GM18505 (cell line): Measurements from ENCODE around the gene MET.
"Not testable (repeated sequence)": the region's sequence is repeated elsewhere in the genome, so short reads cannot be mapped to it uniquely, and the experiment has no call there.

Experiments
- ATAC-seq: cut with Tn5 transposase; IDR thresholded peaks from one replicate; pipeline ENCODE4 v1.9.1; 2021; ENCODE audit not compliant: unreplicated experiment
- POLR2A ChIP-seq: IDR thresholded peaks from 4 replicates; pipeline ENCODE4 v1.6.1; 2011; ENCODE audit warnings: borderline replicate concordance; ENCODE audit not compliant: insufficient read depth, insufficient read length; ENCODE audit errors: extremely low read depth

MET gene

GRCh38 chr7:116806046-116806944 lies 134.3 kb downstream of the MET start:
- no peak for ATAC-seq
- TF ChIP-seq POLR2A = no peak

DNA sequence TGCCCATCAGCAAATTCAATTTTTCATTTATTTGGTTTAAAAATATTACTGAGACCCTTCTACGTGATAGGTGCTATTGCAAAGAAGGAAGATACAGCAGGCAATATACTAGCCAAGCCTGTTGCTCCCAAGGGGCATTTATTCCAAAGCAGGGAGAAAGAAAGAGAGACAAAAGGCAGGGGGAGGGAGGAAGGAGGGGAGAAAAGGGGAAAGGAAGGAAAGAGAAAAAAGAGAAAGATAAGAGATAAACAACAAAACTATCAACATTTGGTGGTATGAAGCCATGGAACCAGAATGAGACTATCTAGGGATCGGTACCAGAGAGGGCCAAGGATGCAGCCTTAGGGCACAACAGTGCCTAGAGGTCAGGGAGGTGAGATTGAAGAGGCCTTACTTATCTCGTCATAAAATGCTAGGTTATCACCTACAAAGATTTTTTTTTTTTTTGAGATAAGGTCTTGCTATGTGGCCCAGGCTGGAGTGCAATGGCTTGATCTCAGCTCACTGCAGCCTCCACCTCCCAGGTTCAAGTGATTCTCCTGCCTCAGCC lies 135.1 kb downstream of the MET start:
- no peak for ATAC-seq
- no peak for TF ChIP-seq POLR2A

GRCh38 chr7:116809636-116810266 lies 137.8 kb downstream of the MET start:
- TF ChIP-seq POLR2A = no peak
- peak; percentile 66 for ATAC-seq

DNA sequence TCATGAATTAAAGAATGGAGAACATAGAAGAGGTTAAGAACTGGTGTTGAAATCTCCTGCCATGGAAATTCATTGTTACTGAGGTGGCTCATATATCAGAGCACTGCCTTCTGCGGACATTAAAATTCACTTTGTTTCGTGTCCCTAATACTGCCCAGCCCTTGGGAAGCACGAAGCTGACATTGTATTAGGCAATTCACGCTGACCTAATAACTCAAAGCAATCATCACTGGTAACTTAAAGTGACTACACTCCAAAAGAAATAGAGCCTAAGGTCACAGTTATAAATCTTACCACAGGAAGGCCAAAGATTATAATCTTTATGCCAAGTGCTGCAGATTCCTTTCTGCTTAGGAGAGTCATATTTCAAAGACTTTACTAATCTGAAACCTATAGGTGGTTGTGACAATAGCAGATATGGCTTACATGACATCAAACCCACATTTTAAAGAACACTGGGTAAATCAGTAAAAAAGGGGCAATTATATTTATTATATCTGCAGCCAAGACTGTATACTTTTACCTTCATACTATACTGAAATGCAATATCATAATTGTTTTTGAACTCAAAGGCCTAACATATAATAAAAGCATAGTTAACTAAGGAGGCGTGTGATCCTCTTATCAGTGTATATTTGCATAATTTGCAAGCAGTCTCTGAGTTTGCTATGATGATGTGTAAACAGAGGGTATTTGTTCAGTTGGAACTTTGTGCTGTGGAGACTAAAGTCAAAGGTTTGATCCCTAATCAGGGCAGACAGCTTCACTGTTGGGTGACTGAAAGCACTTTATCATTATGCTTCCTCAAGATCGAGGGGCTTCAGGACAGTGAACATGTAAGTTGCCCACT lies 138.5 kb downstream of the MET start:
- TF ChIP-seq POLR2A = no peak
- ATAC-seq = no peak

- no peak for TF ChIP-seq POLR2A
- no peak for ATAC-seq
These were observed 139.8 kb downstream of the MET start for GRCh38 chr7:116811768-116812167.

DNA sequence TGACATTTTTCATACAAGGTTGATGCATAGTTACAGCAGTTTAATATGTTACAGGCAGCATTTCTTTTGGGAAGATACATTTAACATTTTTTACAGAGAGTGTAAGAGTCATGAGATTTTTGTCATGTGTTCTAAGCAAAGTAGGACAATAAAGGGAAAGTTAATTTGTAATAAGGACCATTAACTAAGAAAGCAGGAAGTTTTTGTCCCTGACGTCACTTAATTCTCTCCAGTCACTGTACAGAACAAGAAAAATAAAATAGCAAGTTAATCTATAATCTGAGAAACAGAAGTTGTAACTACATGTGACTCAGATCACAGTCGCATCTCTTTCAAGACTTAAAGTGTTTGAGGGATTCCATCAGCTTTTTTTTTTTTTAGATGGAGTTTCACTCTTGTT lies 140.9 kb downstream of the MET start:
- no peak for TF ChIP-seq POLR2A
- no peak for ATAC-seq

- ATAC-seq = not testable (repeated sequence)
These were observed 141.4 kb downstream of the MET start for GRCh38 chr7:116813371-116813770.

DNA sequence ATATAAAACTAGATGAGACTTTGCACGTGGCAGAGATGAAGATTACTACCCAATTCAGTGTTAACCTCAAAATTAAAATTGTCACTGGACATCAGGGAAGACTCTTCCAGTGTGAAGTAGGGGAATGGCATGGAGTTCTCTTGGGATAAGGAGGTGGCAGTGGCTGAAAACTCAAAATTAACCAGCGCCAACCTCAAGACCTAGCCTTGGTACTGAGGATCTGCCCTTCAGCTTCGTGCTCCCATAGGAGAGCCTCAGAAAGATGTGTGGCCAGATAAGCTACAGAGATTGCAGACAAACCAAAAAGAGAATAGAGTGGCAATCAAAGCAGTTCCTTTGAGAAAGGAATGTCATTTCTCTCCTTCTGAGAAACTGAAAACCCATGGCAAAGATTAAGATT lies 143.0 kb downstream of the MET start:
- TF ChIP-seq POLR2A = no peak
- ATAC-seq = no peak

DNA sequence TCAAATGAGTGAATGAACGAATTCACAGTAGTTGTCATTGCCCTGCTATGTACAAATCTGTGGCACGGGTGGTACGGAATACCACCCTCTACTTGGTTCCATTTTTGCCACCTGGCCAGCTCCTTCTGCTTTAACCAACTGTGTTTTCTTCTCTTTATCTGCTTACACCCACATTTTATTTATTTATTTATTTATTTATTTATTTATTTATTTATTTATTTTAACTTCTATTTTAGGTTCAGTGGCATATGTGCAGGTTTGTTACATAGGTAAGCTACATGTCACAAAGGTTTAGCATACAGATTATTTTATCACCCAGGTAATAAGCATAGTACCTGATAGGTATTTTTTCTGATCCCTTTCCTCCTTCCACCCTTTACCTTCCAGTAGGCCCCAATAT lies 148.2 kb downstream of the MET start:
- TF ChIP-seq POLR2A = no peak
- no peak for ATAC-seq

- not testable (repeated sequence) for ATAC-seq
These were observed 149.7 kb downstream of the MET start for GRCh38 chr7:116821647-116822046.

- ATAC-seq = no peak
- no peak for TF ChIP-seq POLR2A
These were observed 152.5 kb downstream of the MET start for GRCh38 chr7:116824449-116824848.

GRCh38 chr7:116828281-116828680 lies 156.3 kb downstream of the MET start:
- no peak for ATAC-seq
- no peak for TF ChIP-seq POLR2A

GRCh38 chr7:116829041-116829440 lies 157.0 kb downstream of the MET start:
- no peak for TF ChIP-seq POLR2A
- ATAC-seq = no peak
